ENCODE measurements around the gene DLG1. TPM values are rescaled to one million over a fixed set of nuclear protein-coding genes. Genes with fewer than 3 reads are reported as not detected.

The DLG1 gene
- total RNA-seq, 1 experiment from 2014 or later: 107 TPM

DNA sequence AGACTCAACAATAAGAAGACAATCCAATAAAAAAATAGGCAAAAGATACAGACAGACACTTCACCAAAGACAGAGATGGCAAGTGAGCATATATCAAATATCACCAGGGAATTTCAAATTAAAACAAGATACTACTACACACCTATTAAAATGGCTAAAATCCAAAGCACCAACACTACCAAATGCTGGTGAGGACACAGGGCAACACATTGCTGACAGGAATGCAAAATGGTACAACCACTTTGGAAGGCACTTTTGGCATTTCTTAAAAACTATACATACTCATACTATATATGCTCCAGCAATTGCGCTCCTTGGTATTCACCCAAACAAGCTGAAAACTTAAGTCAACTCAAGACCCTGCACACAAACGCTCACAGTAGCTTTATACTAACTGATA is 12.9 kb downstream of the DLG1 start:
- Histone ChIP-seq H3K36me3 (ENCODE audit: insufficient read depth, low read length, poor library complexity, severe bottlenecking) (peaks cover 79% of the 10 kb centered on the region), H3K27ac (ENCODE audit: low read depth, low read length, poor library complexity, severe bottlenecking) (no peak overlapping the region), H3K9me3 (ENCODE audit: low read depth, low read length, poor library complexity, severe bottlenecking) (no peaks in the 10 kb centered on the region), H3K27me3 (replicated peaks; ENCODE audit: insufficient read depth, low read depth, low read length, poor library complexity) (no peaks in the 10 kb centered on the region), H3K4me3 (ENCODE audit: low read depth, low read length, poor library complexity, severe bottlenecking) (no peak overlapping the region), H3K4me1 (ENCODE audit: insufficient read depth, low read length, poor library complexity, severe bottlenecking) (no peaks in the 10 kb centered on the region)
- no TSS peak for BruUV-seq (replicated peaks)
- DNase-seq (ENCODE audit: low spot score): no peak
- ChIA-PET CTCF (no interaction called here), POLR2A (ENCODE audit: low non-redundant PET) (no interaction called here)
- TF ChIP-seq, protein P1, sequence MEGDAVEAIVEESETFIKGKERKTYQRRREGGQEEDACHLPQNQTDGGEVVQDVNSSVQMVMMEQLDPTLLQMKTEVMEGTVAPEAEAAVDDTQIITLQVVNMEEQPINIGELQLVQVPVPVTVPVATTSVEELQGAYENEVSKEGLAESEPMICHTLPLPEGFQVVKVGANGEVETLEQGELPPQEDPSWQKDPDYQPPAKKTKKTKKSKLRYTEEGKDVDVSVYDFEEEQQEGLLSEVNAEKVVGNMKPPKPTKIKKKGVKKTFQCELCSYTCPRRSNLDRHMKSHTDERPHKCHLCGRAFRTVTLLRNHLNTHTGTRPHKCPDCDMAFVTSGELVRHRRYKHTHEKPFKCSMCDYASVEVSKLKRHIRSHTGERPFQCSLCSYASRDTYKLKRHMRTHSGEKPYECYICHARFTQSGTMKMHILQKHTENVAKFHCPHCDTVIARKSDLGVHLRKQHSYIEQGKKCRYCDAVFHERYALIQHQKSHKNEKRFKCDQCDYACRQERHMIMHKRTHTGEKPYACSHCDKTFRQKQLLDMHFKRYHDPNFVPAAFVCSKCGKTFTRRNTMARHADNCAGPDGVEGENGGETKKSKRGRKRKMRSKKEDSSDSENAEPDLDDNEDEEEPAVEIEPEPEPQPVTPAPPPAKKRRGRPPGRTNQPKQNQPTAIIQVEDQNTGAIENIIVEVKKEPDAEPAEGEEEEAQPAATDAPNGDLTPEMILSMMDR (conservative IDR thresholded peaks at IDR 0.05; ENCODE audit: low read depth, low read length): no peak
- TF ChIP-seq EZH2 (IDR thresholded peaks at IDR 0.05; ENCODE audit: borderline replicate concordance, low read depth, low read length, poor library complexity, severe bottlenecking): no peak
- intact Hi-C loops (cut with micrococcal nuclease; ENCODE audit: unreplicated experiment): no loop called here

DNA sequence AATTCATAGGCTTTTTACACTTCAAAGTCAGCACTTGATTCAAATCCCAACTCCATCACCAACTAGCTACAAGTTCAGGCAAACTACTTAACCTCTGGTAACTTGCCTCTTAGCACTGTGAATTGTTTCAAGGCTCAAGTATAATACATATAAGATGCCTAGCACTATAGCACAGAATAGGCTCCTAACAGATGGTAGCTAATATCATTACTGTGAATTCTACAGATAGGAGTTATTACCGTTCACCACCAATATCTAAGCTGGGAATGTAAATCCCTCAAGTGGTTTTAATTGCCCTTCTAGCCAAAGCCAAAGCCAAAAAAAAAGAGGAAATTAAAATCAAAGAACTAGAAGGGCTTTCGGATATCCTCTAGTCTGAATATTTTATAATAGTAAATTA is 15.4 kb downstream of the DLG1 start:
- TF ChIP-seq, protein P1 (conservative IDR thresholded peaks at IDR 0.05; ENCODE audit: low read depth, low read length): no peak
- TF ChIP-seq EZH2 (IDR thresholded peaks at IDR 0.05; ENCODE audit: borderline replicate concordance, low read depth, low read length, poor library complexity, severe bottlenecking): no peak
- H3K27me3 ChIP-seq (replicated peaks; ENCODE audit: insufficient read depth, low read depth, low read length, poor library complexity): no peaks in the 10 kb centered on the region
- H3K27ac ChIP-seq (ENCODE audit: low read depth, low read length, poor library complexity, severe bottlenecking): no peak overlapping the region
- peaks cover 9% of the 10 kb centered on the region for H3K4me1 ChIP-seq (ENCODE audit: insufficient read depth, low read length, poor library complexity, severe bottlenecking)
- no peak overlapping the region for H3K4me3 ChIP-seq (ENCODE audit: low read depth, low read length, poor library complexity, severe bottlenecking)
- no peak for DNase-seq (ENCODE audit: low spot score)
- no TSS peak for BruUV-seq (replicated peaks)
- intact Hi-C loops (cut with micrococcal nuclease; ENCODE audit: unreplicated experiment): no loop called here
- peaks cover 66% of the 10 kb centered on the region for H3K36me3 ChIP-seq (ENCODE audit: insufficient read depth, low read length, poor library complexity, severe bottlenecking)
- H3K9me3 ChIP-seq (ENCODE audit: low read depth, low read length, poor library complexity, severe bottlenecking): no peaks in the 10 kb centered on the region
- POLR2A ChIA-PET (ENCODE audit: low non-redundant PET): no interaction called here
- CTCF ChIA-PET: no interaction called here

DNA sequence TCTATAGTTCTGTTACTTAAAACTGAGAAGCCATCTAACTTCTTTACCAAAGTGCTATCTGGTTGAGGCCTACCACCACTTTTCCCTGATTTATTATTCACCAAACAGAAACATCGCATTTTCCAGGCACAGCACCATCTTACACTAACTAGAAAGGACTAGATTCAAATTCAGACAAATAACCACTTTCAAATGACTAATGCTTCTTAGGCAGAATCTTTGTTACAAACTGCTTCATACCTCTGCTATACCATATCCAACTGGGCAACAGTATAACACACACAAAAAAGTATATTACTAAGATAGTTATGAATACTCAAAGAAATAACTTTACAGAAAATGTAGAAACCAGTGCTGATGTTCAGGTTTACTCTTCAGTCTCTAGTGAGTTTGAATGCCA is 16.6 kb downstream of the DLG1 start:
- no peaks in the 10 kb centered on the region for H3K27me3 ChIP-seq (replicated peaks; ENCODE audit: insufficient read depth, low read depth, low read length, poor library complexity)
- ChIA-PET CTCF (no interaction called here), POLR2A (ENCODE audit: low non-redundant PET) (no interaction called here)
- intact Hi-C loops (cut with micrococcal nuclease; ENCODE audit: unreplicated experiment): no loop called here
- H3K9me3 ChIP-seq (ENCODE audit: low read depth, low read length, poor library complexity, severe bottlenecking): no peaks in the 10 kb centered on the region
- no peak overlapping the region for H3K27ac ChIP-seq (ENCODE audit: low read depth, low read length, poor library complexity, severe bottlenecking)
- H3K4me3 ChIP-seq (ENCODE audit: low read depth, low read length, poor library complexity, severe bottlenecking): no peak overlapping the region
- BruUV-seq (replicated peaks): TSS peak; percentile 1
- TF ChIP-seq, protein P1 (conservative IDR thresholded peaks at IDR 0.05; ENCODE audit: low read depth, low read length): no peak
- no peak for TF ChIP-seq EZH2 (IDR thresholded peaks at IDR 0.05; ENCODE audit: borderline replicate concordance, low read depth, low read length, poor library complexity, severe bottlenecking)
- no peak for DNase-seq (ENCODE audit: low spot score)
- peaks cover 58% of the 10 kb centered on the region for H3K36me3 ChIP-seq (ENCODE audit: insufficient read depth, low read length, poor library complexity, severe bottlenecking)
- peaks cover 9% of the 10 kb centered on the region for H3K4me1 ChIP-seq (ENCODE audit: insufficient read depth, low read length, poor library complexity, severe bottlenecking)
